ENCODE data around the gene FBXO7.

FBXO7 gene

GRCh38 chr22:32531931-32532819 is 57.6 kb downstream of the FBXO7 start:
- DNase-seq (ENCODE audit: low spot score), result no peak

DNA sequence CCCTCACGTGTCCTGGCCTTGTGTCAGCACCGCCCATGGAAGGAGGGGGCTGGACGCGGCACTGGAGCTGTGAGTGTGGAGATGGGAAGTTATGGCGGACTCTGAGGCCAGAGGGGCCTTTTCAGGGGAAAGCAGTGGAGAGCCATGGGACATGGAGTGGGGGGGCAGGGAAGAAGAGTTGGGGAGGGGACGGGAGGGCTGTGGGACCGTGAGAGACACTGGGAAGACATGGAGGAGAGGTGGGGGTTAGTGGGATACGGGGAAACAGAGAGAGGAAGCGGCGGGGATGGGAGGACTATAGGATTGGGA is 58.2 kb downstream of the FBXO7 start:
- no peak for DNase-seq (ENCODE audit: low spot score)

DNA sequence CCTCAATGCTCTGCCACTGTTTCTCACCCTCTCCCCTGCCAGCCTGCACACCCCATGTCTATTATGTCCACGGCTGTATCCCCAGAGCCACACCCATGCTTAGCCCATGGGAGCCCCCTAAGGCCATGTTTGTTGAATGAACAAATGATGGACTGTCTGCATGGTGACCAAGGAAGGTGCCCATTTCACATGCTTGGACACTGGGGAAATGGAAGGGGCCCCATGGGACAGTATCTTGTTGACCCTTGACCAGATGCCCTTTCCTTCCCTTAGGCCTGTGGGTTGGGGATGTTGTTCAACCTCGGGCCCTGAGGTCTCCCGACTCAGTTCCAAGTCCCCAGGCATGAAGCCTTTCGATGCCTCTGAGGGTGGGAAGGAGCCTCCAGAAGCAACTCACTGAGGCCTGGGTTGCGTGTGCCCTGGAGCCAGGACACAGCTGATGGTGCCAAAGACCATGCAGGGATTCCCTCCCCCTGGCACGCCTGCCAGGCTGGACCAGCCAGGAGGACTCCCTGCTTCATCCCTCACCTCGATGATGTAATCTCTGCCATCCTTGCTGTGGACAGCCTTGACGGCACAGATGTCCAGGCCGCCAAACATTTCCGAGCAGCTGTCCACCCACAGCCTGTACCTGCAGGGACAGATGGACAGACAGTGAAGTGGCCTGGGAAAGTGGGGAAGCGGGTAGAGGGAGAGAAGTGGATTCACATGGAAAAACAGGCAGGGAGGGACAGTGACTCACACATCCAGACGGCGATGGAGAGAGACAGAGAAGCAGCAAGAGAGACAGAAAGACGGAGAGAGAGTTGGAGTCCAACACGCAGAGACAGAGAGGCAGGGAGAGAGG is 58.9 kb downstream of the FBXO7 start:
- no peak for DNase-seq (ENCODE audit: low spot score)

- no peak for DNase-seq (ENCODE audit: low spot score)
Observed at GRCh38 chr22:32534252-32535235, 59.9 kb downstream of the FBXO7 start.

- no peak for DNase-seq (ENCODE audit: low spot score)
Observed at GRCh38 chr22:32535531-32536190, 61.0 kb downstream of the FBXO7 start.

- no peak for DNase-seq (ENCODE audit: low spot score)
Observed at GRCh38 chr22:32536352-32536751, 61.7 kb downstream of the FBXO7 start.

DNA sequence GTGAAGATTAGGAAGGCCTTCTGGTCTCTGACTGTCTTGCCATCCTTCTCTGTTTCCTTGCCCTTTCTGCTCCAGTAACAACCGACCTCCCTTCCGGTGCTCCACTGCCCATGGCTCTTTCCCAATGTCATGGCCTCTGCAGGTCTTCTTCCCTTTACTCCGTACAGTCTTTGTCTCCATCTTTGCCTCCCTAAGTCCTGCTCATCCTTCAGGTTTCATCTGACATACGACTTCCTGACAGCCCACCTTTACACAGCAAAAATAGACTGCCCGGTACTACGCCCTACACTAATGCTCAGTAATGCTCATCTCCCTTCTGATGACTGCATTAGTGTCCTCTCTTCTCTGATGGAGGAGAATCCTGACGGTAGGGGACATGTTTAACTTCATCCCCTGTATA is 63.9 kb downstream of the FBXO7 start:
- no peak for DNase-seq (ENCODE audit: low spot score)

DNA sequence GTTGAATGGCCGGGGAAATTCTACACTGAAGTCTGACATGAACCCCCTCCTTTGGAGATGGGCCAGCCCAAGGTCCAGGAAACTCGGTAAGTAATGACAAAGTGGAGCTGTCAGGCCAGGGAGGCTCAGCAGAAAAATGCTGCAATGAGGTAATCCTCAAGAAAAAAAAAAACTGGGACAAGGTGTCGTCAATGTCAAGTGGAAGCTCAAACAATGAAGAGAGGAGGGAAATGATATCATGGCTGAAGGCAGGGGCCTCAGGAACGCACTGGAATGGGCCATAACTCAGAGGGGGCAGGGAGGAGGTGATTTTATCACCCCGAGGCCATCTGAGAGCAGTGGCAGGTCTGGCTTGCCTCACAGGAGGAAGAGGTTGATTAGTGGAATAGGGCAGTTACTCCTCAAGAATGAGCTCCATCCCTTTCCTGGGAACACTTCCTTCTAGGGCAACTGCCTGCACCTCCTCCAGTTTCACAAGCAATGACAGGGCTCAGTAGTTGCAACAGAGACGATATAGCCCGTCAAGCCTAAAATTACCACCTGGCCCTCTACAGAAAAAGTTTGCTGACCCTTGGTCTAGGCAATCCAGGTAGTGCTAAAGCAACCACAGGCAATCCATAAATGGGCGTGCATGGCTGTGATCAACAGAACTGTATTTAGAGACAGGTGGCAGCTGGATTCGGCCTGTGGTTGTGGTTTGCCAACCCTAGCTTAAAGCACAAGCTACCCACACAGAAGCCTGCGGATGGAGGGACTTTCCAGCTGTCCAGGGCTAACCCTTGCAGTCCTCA is 65.2 kb downstream of the FBXO7 start:
- DNase-seq (ENCODE audit: low spot score), result no peak

DNA sequence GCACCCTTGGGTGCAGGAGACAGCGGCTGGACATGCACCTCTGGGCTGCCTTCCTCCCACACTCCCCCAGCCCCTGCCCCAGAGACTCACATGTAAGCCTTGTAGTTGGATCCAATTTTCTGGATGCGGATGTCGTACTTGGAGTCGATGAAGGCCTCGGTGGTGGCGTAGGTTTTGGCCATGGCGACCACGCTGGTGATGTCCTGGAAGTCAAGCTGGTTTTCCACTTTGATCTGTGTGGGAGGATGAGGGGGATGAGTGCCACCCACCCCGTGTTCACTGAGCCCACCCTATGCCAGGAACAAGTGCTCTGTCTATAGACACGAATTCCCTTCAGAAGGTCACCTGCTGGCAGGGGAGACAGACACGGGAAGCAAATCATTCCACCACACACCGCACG is 66.9 kb downstream of the FBXO7 start:
- no peak for DNase-seq (ENCODE audit: low spot score)

DNA sequence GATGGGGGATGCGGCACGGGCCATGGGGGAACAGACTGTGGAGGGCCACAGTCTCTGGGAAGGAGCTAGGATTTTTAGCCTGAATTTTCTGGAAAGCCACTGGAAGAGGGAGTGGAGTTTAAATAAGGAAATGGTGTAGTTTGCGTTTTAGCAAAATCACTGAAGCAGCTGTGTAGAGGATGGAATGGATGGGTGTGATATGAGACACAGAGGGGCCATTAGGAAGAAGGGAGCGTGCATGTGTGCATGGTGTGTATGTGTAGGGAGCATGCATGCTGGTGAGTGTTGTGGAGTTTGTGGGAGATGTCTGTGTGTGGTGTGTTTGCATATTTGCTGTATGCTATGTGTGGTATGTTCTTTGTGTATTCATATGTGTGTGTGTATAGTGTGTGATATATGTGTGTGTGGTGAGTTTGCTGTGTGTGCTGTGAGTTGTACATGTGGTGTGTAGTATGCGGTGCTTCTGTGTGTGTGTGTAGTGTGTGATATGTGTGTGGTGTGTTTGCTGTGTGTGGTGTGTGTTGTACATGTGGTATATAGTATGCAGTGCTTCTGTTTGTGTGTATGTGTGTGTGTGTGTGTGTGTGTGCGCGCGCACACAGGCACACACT is 67.6 kb downstream of the FBXO7 start:
- DNase-seq (ENCODE audit: low spot score), result no peak

- DNase-seq (ENCODE audit: low spot score), result no peak
Observed at GRCh38 chr22:32542677-32543357, 68.2 kb downstream of the FBXO7 start.

GRCh38 chr22:32544953-32545558 is 70.4 kb downstream of the FBXO7 start:
- no peak for DNase-seq (ENCODE audit: low spot score)

- no peak for DNase-seq (ENCODE audit: low spot score)
Observed at GRCh38 chr22:32545801-32546200, 71.2 kb downstream of the FBXO7 start.

DNA sequence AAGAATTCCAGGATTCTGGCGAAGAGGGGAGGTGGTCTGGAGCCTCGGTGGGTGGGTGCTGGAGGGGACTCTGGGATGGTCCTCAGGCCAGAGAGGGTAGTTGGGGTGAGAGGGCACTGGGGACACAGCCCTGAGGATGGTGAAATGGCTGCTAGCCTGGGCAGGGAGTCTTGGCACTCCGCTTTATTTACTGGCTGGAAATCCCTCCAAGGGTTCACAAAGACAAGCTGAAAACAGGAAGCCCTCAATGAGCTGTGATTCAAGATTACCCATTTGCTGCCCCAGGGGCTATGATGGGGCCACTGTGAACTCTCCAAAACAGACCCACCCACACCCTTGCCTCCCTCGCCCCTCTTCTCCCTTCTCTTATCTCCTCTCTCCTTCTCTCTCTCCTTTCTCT is 71.9 kb downstream of the FBXO7 start:
- DNase-seq (ENCODE audit: low spot score), result no peak

DNA sequence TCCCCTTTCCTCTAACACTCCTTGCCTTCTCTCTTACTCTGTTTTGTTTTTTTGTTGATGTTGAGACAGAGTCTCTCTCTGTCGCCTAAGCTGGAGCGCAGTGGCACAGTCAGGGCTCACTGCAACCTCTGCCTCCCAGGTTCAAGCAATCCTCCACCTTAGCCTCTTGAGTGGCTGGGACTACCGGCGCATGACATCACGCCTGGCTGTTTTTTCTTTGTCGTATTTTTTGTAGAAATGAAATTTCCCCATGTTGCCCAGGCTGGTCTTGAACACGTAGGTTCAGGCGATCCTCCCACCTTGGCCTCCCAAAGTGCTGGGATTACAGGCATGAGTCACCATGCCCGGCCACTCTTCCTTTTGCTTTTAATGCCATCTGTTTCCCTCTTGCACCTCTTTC is 72.3 kb downstream of the FBXO7 start:
- no peak for DNase-seq (ENCODE audit: low spot score)

DNA sequence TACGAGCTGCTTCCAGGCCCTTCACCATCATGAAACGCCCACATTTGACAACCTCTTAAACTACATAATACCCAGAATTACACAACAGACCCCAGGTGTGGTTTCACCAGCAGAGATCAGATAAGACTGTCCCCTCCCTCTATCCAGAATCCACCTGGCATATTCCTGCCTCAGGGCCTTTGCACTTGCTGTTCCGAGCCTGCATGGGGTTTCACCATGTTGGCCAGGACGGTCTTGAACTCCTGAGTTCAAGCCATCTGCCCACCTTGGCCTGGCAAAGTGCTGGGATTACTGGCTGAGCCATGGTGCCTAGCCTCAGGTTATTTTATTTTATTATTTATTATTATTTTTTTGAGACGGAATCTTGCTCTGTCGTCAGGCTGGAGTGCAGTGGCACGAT is 73.4 kb downstream of the FBXO7 start:
- DNase-seq (ENCODE audit: low spot score), result no peak
